Measurements from ENCODE around the gene PRM3.

- TF ChIP-seq CTCF (conservative IDR thresholded peaks at IDR 0.05; ENCODE audit: low read length) (no peak), EZH2phosphoT487 (IDR thresholded peaks at IDR 0.05; ENCODE audit: borderline replicate concordance, low read depth, low read length) (no peak)
Measured at GRCh38 chr16:11240636-11241473, 32.6 kb downstream of the PRM3 start.
